ENCODE data around the gene DNAAF6. TPM values are rescaled to one million over a fixed set of nuclear protein-coding genes. Genes with fewer than 3 reads are reported as not detected.

Gene DNAAF6
- total and polyA plus RNA-seq, 2 experiments from 2014 or later, result not detected

DNA sequence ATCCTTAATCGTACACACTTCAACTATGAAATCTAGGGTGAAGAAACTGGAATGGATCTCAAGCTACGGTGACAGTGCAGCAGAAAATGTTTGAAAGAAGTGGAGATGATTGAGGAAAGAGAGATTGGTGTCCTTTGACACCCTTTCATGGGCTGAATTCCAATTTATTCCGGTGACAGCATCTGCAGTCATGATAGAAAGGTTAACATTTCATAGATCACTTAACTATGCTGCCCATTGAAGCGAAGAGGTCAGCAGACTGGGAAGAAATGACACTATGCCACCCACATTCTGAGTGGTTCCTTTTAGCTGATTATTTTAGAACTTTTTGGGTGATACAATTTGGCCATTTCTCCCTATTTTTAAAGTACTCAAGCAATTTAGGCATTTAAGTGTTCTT, 82.3 kb downstream of the DNAAF6 start (continued):
- TF ChIP-seq, protein P1, sequence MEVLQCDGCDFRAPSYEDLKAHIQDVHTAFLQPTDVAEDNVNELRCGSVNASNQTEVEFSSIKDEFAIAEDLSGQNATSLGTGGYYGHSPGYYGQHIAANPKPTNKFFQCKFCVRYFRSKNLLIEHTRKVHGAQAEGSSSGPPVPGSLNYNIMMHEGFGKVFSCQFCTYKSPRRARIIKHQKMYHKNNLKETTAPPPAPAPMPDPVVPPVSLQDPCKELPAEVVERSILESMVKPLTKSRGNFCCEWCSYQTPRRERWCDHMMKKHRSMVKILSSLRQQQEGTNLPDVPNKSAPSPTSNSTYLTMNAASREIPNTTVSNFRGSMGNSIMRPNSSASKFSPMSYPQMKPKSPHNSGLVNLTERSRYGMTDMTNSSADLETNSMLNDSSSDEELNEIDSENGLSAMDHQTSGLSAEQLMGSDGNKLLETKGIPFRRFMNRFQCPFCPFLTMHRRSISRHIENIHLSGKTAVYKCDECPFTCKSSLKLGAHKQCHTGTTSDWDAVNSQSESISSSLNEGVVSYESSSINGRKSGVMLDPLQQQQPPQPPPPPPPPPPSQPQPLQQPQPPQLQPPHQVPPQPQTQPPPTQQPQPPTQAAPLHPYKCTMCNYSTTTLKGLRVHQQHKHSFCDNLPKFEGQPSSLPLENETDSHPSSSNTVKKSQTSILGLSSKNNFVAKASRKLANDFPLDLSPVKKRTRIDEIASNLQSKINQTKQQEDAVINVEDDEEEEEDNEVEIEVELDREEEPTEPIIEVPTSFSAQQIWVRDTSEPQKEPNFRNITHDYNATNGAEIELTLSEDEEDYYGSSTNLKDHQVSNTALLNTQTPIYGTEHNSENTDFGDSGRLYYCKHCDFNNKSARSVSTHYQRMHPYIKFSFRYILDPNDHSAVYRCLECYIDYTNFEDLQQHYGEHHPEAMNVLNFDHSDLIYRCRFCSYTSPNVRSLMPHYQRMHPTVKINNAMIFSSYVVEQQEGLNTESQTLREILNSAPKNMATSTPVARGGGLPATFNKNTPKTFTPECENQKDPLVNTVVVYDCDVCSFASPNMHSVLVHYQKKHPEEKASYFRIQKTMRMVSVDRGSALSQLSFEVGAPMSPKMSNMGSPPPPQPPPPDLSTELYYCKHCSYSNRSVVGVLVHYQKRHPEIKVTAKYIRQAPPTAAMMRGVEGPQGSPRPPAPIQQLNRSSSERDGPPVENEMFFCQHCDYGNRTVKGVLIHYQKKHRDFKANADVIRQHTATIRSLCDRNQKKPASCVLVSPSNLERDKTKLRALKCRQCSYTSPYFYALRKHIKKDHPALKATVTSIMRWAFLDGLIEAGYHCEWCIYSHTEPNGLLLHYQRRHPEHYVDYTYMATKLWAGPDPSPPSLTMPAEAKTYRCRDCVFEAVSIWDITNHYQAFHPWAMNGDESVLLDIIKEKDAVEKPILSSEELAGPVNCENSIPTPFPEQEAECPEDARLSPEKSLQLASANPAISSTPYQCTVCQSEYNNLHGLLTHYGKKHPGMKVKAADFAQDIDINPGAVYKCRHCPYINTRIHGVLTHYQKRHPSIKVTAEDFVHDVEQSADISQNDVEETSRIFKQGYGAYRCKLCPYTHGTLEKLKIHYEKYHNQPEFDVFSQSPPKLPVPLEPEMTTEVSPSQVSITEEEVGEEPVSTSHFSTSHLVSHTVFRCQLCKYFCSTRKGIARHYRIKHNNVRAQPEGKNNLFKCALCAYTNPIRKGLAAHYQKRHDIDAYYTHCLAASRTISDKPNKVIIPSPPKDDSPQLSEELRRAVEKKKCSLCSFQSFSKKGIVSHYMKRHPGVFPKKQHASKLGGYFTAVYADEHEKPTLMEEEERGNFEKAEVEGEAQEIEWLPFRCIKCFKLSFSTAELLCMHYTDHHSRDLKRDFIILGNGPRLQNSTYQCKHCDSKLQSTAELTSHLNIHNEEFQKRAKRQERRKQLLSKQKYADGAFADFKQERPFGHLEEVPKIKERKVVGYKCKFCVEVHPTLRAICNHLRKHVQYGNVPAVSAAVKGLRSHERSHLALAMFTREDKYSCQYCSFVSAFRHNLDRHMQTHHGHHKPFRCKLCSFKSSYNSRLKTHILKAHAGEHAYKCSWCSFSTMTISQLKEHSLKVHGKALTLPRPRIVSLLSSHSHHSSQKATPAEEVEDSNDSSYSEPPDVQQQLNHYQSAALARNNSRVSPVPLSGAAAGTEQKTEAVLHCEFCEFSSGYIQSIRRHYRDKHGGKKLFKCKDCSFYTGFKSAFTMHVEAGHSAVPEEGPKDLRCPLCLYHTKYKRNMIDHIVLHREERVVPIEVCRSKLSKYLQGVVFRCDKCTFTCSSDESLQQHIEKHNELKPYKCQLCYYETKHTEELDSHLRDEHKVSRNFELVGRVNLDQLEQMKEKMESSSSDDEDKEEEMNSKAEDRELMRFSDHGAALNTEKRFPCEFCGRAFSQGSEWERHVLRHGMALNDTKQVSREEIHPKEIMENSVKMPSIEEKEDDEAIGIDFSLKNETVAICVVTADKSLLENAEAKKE (CRISPR knock-in tag; IDR thresholded peaks at IDR 0.05), result no peak
- TF ChIP-seq, protein P2, sequence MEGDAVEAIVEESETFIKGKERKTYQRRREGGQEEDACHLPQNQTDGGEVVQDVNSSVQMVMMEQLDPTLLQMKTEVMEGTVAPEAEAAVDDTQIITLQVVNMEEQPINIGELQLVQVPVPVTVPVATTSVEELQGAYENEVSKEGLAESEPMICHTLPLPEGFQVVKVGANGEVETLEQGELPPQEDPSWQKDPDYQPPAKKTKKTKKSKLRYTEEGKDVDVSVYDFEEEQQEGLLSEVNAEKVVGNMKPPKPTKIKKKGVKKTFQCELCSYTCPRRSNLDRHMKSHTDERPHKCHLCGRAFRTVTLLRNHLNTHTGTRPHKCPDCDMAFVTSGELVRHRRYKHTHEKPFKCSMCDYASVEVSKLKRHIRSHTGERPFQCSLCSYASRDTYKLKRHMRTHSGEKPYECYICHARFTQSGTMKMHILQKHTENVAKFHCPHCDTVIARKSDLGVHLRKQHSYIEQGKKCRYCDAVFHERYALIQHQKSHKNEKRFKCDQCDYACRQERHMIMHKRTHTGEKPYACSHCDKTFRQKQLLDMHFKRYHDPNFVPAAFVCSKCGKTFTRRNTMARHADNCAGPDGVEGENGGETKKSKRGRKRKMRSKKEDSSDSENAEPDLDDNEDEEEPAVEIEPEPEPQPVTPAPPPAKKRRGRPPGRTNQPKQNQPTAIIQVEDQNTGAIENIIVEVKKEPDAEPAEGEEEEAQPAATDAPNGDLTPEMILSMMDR (conservative IDR thresholded peaks at IDR 0.05; ENCODE audit: low read depth in 2 of 2), result no peak
- TF ChIP-seq ZNF114 (CRISPR knock-in tag; IDR thresholded peaks at IDR 0.05) (no peak), ZNF331 (CRISPR knock-in tag; IDR thresholded peaks at IDR 0.05; ENCODE audit: low read depth) (no peak), JUNB (IDR thresholded peaks at IDR 0.05; ENCODE audit: unreplicated experiment) (no peak), CREB1 (CRISPR knock-in tag; IDR thresholded peaks at IDR 0.05; ENCODE audit: low read depth) (no peak), EZH2phosphoT487 (IDR thresholded peaks at IDR 0.05; ENCODE audit: unreplicated experiment) (no peak)
- TF ChIP-seq, protein P3, sequence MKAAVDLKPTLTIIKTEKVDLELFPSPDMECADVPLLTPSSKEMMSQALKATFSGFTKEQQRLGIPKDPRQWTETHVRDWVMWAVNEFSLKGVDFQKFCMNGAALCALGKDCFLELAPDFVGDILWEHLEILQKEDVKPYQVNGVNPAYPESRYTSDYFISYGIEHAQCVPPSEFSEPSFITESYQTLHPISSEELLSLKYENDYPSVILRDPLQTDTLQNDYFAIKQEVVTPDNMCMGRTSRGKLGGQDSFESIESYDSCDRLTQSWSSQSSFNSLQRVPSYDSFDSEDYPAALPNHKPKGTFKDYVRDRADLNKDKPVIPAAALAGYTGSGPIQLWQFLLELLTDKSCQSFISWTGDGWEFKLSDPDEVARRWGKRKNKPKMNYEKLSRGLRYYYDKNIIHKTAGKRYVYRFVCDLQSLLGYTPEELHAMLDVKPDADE (IDR thresholded peaks at IDR 0.05), result no peak
